ENCODE measurements around the gene SERTM2. TPM values are rescaled to one million over a fixed set of nuclear protein-coding genes. Genes with fewer than 3 reads are reported as not detected.

Gene SERTM2
- total RNA-seq, 2 experiments from 2014 or later: not detected

Other genes starting within 250 kb of the SERTM2 start
- not detected in 2 replicates for gene CAPN6, start 241.2 kb upstream of the SERTM2 start, total RNA-seq (2014; rRNA removed; shearing (Covaris generic))
- not detected in 2 replicates for gene CAPN6, start 241.2 kb upstream of the SERTM2 start, total RNA-seq (2022)
- gene DCX, start 99.5 kb upstream of the SERTM2 start, total RNA-seq (2014; rRNA removed; shearing (Covaris generic)): not detected in 2 replicates
- gene DCX, start 99.5 kb upstream of the SERTM2 start, total RNA-seq (2022): not detected in 2 replicates
- gene ALG13, start 169.5 kb downstream of the SERTM2 start, total RNA-seq (2014; rRNA removed; shearing (Covaris generic)): 48.0 and 70.5 TPM in 2 replicates
- 62.2 and 178 TPM in 2 replicates for gene ALG13, start 169.5 kb downstream of the SERTM2 start, total RNA-seq (2022)

All from OCI-LY7 (cell line).